GDM1 (cell line): ENCODE data around the gene ARHGEF37.
"Not testable (repeated sequence)": the region's sequence is repeated elsewhere in the genome, so short reads cannot be mapped to it uniquely, and the experiment has no call there.

Experiments used
- DNase-seq: peaks from one replicate; lab custom pipeline; 2025; lab: John Stamatoyannopoulos, UW

Gene ARHGEF37

DNA sequence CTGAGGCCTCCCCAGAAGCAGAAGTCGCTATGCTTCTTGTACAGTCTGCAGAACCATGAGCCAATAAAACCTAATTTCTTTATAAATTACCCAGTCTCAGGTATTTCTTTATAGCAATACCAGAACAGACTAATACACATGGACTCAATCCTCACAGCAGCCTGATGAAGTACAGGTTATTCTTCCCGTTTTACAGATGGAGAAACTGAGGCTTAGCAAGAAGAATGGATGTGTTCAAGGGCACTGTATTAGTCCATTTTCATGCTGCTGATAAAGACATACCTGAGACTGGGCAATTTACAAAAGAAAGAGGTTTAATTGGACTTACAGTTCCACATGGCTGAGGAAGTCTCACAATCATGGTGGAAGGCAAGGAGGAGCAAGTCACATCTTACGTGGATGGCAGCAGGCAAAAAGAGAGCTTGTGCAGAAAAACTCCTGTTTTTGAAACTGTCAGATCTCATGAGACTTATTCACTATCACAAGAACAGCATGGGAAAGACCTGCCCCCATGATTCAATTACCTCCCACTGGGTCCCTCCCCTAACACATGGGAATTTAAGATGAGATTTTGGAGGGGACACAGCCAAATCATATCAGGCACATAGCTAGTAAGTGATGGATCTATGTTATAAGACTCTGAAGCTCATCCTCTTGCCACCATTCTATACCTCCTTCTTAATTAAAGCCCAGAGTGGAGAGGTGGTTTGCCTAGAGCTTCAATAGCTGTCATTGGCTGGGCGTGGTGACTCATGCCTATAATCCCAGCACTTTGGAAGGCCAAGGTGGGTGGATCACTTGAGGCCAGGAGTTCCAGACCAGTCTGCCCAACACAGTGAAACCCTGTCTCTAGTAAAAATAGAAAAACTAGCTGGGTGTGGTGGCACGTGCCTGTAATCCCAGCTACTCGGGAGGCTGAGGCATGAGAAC is 67.4 kb downstream of the ARHGEF37 start:
- DNase-seq = not testable (repeated sequence)

- not testable (repeated sequence) for DNase-seq
These were observed 68.4 kb downstream of the ARHGEF37 start for GRCh38 chr5:149649730-149650129.

DNA sequence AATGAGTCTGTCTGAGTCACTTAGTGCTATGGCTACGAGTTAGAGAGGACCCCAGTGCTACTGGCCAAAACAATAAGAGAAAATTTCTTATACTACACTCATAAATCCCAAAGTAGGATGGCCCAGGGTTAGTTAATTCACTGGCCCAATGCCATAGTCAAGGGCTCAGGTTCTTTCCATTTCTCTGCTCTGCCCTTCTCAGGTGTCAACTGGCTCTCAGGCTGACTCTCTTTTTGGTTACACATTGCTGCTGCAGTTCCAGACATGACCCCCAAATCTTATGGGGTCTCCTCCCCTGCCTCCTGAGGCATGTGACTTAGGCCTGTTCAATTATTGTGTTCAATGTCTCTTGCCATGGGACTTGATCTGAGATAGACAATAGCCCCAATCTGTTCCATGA is 70.4 kb downstream of the ARHGEF37 start:
- DNase-seq = no peak

GRCh38 chr5:149652697-149653096 is 71.4 kb downstream of the ARHGEF37 start:
- DNase-seq = no peak

GRCh38 chr5:149654231-149654630 is 72.9 kb downstream of the ARHGEF37 start:
- no peak for DNase-seq

- DNase-seq = no peak
These were observed 73.7 kb downstream of the ARHGEF37 start for GRCh38 chr5:149654883-149655505.

DNA sequence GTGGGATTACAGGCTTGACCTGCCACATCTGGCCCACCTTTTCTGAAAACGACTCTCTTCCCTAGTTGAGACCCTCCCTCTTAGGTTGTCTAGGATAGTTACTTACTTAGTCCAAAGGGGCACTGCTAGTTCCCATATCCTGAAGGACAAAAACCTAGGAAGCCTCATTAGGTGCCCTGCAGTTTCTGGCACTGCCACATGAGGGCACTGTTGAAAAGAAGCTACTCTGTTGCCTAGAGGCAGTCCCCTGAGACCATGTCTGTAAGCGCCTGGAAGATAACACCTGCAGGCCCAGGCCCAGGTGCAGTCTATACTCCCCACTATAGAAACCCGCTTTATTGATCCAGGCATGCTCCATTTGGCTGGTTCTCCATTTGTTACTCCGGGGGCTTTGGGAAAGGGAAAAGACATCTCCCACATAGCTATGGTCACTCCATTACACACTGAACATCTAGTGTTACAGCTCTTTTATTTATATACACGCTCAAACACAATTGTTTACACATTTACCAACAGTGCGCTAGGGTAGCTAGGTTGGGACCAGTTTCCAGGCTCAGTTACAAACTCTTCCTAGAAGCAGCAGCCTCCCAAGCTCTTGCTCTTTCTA is 75.4 kb downstream of the ARHGEF37 start:
- DNase-seq = no peak

GRCh38 chr5:149657324-149657723 is 76.0 kb downstream of the ARHGEF37 start:
- DNase-seq = no peak

DNA sequence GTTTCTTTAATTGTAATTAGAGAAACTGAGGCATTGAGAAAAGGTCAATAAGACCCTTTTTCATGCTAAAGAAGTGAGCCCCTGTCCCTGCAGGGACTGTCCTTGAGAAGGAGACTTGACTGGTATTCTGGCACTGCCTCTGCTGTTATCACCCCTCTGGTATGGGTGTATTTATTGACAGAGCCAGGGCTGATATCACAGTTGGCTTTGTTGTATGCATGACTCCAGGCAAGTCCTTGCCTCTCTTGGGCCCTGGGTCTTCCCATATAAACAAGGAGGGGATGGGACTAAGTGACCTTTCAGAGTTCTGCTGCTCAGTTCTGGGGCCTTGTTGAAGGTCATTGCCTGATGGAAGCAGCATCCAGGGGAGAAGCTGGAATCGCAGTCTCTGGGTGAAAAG is 77.0 kb downstream of the ARHGEF37 start:
- DNase-seq = no peak

- no peak for DNase-seq
These were observed 82.8 kb downstream of the ARHGEF37 start for GRCh38 chr5:149664083-149664482.

GRCh38 chr5:149664666-149665415 is 83.5 kb downstream of the ARHGEF37 start:
- no peak for DNase-seq

DNA sequence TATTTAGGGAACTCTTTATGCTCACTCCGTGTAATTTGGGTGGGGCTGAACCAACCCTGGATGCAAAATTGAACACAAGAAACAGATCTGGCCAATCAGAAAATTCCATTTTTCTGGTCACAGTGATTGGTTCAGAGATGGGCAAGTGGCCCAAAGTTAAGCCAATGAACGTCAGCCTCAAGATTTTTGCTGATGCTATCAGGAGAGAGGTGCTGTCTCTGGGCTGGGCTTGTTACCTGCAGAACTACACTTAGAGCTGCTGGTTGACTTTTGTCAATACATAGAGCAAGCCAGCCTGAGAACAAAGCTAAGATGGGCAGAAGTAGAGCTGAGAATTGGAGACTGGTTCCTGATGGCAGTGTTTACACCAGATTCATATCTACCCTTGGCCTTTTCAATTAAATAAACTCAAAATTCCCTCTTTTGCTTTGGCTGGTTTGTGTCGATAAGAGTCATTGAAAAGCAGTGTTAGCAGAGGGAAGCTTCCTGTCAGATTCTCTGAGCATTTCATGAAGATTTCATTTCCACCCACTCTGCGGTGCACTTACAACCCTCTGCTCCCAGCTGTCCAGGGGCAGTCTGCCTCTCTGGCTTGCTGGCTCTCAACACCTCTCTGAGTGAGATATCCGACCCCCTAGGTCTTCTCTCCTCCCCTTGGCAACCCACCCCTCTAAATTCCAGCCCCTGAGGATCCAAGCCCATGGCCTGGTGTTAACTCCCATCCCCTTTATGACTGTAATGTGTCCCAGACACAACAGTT is 84.3 kb downstream of the ARHGEF37 start:
- DNase-seq = no peak

DNA sequence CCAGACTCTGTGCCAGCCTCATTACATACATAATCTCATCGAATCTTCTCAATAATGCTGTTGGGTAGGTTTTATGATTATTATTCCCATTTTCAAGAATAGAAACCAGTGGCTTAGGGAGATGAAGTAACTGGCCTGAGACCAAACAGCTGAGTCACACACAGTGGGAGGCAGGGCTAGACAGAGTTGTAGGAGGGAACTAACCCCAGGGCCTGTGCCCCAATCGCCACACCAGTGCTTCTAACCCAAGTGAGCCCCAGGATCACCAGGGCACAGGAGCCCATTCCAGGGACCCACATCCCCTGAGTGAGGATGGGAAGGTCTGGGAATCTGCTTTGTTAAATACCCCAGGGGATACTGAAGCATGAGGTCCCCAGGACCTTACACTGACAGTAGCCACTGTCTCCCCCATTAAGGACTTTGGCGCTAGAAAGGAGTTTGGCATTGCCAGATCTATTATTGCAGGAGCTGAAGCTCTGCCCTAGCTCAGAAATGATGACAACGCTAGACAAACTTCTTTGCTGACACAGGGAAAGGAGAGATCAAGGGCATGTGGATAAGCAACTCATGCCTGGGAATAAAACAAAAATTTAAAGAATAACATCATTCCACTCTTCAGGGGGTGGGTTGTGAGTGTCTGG is 85.0 kb downstream of the ARHGEF37 start:
- no peak for DNase-seq

GRCh38 chr5:149667084-149667828 is 86.0 kb downstream of the ARHGEF37 start:
- no peak for DNase-seq

DNA sequence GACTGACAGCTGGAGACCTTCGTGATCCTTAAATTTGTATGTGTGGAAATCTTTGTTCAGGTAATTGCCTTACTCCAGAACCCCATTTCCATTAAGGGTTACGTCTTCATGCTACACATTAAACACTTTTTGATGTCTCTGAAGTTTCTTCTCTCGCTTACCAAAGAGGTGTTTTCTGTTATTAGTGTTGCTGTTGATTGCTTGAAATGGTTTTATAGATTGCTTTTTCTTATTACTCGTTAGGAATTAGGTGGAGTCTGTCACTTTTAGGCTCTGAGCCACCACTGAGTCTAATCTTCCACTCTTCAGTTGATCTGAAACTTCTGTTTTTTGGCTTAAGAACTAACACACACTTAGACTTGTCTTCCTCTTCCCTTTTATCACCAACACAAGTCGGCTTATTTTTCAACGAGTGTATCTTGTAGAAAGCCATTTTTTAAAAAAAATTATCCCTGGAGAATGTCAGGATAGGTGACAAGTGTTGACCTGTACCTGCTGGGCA is 86.6 kb downstream of the ARHGEF37 start:
- DNase-seq = no peak

GRCh38 chr5:149669273-149669672 is 88.0 kb downstream of the ARHGEF37 start:
- not testable (repeated sequence) for DNase-seq

DNA sequence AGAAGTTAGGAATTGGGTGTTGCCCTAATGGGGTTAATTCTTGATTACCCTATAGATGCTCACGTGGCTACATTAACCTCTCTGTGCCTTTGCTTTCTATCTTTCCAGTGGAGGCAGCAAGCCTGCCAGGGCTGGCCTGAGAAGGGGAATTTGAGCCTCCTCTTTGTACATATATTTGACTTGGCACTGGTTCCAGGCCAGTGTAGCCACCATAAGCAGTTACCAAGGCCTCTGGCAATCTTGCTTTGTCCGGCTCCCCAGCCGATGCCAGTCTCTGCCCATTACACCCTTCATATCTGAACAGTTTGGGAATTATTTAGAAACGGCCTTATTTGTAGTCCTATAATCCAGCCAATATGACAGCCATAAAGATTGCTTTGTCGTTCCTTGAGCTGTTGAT is 90.2 kb downstream of the ARHGEF37 start:
- no peak for DNase-seq

- no peak for DNase-seq
These were observed 91.6 kb downstream of the ARHGEF37 start for GRCh38 chr5:149672701-149673476.

GRCh38 chr5:149674686-149675085 is 93.4 kb downstream of the ARHGEF37 start:
- no peak for DNase-seq
